HG03575 (cell line): ENCODE measurements around the gene CALML5.

Experiments
- ATAC-seq: cut with Tn5 transposase; IDR thresholded peaks from one replicate; pipeline ENCODE4 v1.9.1; 2021; ENCODE audit not compliant: unreplicated experiment, insufficient number of reproducible peaks, low FRiP score; ENCODE audit errors: extremely low read depth

The CALML5 gene

GRCh38 chr10:5522913-5523560, 23.7 kb upstream of the CALML5 start:
- ATAC-seq, result no peak

DNA sequence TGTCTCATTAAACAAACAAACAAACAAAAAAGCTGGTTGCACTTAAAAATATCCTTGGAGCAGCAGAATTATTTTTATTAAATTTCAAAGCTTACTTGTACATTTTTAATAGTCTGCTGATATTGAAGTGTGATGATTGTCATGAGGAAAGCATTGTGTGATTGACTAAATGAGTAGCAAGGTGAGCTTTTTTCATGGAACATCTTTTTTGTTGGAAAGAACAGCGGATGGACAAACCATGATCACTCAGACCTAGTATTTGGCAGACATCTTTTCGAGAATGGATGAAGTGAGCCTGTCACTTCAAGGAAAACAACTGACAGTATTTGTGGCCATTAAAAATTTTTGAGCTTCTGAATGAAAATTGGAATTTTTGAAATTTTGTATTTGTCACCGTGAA, 19.7 kb upstream of the CALML5 start:
- no peak for ATAC-seq

DNA sequence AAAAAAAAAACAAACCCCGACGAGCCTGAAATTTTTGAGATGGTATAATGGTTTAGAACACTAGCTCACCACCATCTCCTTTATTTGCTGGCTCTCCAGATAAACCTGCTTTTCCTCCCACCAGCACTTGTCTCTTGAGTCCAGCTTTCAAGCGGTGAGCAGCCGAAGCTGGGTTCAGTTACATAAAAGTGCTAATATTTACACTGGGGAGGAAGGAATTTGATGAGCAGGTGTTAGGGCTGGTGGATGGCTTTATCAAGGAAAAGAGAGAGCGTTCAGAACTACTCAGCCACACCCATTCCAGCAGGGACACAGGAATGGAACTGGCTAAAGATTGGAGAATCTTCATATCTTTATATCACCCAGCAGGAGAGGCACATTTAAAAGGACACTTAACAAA, 18.8 kb upstream of the CALML5 start:
- no peak for ATAC-seq

DNA sequence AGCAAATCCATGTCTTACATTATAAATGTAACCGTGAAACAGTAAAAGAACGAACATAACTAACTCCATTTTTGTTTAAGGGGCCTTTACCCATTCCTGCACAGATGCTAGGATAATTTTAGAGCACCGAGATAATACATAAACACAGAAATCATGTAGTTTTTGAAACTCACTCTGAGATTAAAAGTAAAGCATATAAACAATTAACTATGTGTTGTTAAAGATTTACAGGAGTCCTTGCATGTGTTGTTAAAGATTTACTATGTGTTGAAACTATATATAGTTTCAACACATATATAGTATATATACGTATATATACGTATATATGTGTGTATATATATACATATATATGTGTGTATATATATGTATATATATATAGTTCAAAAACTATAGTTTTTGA, 18.2 kb upstream of the CALML5 start:
- no peak for ATAC-seq

- no peak for ATAC-seq
Observed at GRCh38 chr10:5515948-5516761, 16.8 kb upstream of the CALML5 start.

- ATAC-seq, result no peak
Observed at GRCh38 chr10:5514226-5514850, 15.0 kb upstream of the CALML5 start.

DNA sequence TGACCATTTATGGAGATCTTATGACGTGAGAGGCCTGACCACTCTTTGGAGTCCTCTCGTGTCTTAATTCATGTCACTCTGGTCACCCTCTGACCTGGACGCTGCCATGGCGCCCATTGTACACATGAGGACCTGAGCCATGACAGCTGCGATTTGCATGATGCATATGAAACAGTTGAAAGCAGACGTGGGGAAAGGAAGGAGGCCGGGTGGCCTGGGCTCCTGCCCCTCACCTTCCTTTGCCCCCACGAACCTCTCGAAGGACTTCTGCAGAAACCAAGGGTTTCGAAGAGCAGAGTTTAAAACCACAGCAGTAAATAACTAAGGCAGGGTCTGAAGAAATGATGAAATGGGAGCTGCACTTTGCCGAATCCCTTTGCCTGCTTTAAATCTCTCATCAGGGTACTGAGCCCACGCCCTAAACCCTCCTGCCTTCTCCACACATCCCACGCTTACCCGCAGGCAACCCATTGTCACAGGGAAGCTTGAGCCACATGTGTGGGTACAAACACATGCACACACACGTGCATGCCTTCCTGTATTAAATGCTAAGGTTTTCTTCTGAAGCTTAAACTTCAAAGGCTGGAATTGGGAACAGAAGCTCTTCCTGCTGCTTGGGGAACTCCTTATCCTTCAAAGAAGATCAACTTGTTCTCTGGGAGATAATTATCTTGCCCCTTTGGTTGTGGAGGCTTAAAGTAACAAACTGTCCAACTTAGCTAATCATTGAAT, 13.7 kb upstream of the CALML5 start:
- ATAC-seq, result no peak

DNA sequence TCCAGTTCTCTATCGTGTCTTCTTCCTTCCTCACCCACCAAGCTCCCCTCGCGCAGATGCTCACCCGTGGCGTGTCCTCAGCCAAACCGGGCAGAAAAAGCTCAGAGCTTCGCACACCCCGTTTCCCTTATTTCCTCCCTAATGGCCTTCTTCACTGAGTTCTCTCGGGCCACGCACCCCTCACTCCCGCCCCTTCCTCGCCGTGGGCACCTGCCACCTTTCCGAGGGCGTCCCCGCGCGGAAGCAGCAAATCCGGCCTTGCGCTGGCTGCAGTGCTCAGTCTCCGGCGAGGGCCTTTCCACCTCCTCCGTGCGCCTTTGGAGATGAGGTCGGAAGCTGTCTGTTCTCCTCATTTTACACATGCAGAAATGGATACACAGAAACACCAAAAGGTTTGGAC, 13.0 kb upstream of the CALML5 start:
- no peak for ATAC-seq

DNA sequence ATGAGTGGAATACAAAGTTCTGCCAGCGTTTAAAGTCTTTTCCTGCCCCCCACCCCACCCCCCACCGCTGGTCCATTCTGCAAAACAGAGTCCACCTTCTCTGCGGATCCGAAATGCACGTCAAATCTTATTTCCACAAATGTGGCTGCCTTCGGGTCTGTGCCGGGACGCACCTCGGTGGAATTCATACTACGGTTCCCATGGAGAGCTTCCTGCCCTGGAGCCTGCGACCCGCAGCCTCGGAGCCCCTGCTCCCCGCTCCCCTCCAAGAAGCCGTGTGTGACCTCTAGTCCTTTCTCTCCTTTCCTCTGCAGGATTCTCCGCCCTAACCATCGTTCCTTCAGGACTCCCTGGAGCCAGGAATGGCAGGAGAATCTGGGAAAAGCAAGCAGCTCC, 12.5 kb upstream of the CALML5 start:
- ATAC-seq, result no peak

- no peak for ATAC-seq
Observed at GRCh38 chr10:5511231-5511884, 12.0 kb upstream of the CALML5 start.

DNA sequence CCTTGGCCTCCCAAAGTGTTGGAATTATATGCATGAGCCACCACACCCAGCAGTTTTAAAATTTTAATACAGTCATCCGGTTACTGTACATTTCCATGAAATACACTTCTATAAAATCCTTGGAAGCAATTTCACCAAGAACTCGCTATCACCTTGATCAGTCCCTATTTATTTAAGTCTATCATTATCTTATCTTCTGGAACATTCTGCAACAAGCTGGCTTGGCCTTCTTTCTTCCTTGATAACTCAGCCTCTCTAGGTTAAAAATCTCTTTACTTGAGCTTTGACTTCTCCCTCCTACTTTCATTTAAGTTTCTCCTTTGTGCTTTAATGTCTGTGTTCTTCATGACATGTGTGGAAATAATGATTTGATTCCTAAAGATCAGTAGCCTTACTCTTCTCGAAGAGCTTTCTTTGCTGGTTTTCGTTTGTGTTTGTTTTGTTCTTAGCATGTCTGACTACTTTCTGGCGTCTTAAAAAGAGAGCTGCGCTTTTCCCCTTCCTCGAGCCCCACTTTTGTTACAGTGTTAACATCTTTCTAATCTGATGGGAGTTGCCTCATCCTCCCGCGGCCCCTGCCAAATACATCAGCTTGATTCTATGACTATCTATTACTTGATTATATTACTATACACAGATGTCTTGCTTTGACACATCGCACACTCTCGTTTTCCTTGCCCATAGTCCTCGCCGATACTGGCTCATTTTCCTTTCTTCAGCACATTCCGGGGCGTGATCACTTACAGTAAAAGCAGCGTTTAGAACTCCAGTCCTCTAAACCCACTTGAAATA, 11.1 kb upstream of the CALML5 start:
- no peak for ATAC-seq

GRCh38 chr10:5509691-5510090, 10.3 kb upstream of the CALML5 start:
- ATAC-seq, result no peak

DNA sequence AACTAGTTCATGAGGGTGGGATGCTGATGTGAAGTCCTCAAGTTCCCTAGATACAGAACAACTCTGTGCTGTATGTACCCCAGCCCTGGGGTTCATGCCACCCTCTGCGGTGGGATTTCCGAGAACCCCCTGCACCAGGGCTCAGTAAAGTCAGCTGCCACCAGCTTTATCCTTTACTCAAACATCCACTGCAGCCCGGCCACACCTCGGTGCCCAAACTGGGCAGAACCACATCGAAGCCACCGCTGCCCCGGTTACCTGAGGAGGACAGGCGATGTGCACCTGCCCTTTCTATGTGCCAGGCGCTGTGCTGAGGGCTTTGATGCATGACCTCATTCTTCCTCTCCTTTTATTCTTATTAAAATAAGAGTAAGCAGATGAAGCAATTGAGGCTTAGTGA, 9.9 kb upstream of the CALML5 start:
- ATAC-seq, result no peak

DNA sequence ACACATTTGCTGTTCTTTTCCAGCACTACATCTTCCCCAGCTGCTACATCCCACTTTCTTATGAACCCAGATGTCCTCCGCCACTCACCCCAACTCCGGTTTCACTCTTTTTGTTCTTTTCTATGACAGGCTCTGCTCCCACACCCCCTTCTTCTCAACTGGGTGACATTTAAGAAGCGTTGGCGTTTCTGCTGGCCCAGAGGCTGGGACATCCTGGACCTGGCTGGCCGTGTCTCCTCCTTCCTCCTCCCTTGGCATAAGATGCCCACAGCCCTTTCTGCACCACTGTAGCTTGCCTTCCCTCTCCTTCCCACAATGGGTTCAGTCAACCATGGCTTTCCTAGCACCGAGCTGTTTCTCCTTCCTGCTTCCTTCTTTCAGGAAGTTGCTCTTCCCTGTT, 9.4 kb upstream of the CALML5 start:
- ATAC-seq, result no peak

DNA sequence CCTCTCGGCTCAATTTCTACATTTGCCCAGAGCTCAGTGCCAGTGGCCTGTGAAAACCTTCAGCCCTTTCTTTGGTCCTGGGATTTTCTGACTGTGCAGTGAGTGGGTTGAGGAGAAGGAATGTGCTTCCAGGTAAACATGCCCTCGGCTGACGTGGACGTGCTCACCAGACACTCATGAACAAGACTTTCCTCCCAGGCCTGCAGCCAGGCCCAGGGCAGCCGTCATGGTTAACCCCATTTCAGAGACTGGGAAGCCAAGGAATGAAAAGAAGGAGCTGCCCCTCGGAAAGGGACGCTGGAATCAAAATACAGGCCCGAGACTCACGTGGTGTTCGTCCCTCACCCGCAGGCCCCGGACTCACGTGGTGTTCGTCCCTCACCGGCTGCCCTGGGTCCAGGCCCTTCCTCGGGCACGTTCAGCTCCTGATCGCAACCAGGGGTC, 8.8 kb upstream of the CALML5 start:
- no peak for ATAC-seq

- ATAC-seq, result no peak
Observed at GRCh38 chr10:5507649-5508131, 8.3 kb upstream of the CALML5 start.

GRCh38 chr10:5506751-5507648, 7.6 kb upstream of the CALML5 start:
- ATAC-seq, result no peak
